ENCODE measurements around the gene CFAP74. TPM values are rescaled to one million over a fixed set of nuclear protein-coding genes. Genes with fewer than 3 reads are reported as not detected.

The CFAP74 gene
- total and polyA plus RNA-seq, 2 of the 13 experiments (the other 11 are each of a cell fraction or from before 2014, with no cell fraction given): 0.27 to 0.62 TPM

GRCh38 chr1:1924386-1924785 is 79.2 kb downstream of the CFAP74 start:
- ATAC-seq: no peak
- in situ Hi-C loops (cut with HindIII; ENCODE audit: extremely low pct_ligation_motif_present, low pct_unique_long_range_greater_than_20kb): no loop called here

More at GRCh38 chr1:1924386-1924785, 79.2 kb downstream of the CFAP74 start:
- H4K20me1 ChIP-seq (ENCODE audit: insufficient read depth, low read length): no peaks in the 10 kb centered on the region
- peaks cover 26 to 47% of the 10 kb centered on the region in 2 experiments; a peak in 4 of 5 replicates for H3K27me3 ChIP-seq (ENCODE audit: control insufficient read depth in 1 of 2, insufficient read depth in 2 of 2, low read length in 2 of 2)
- H3K9ac ChIP-seq (ENCODE audit: insufficient read depth, low read depth, low read length): no peak overlapping the region
- H3K79me2 ChIP-seq (ENCODE audit: insufficient read depth, low read length): no peaks in the 10 kb centered on the region
- FAIRE-seq (no peak), DNase-seq (ENCODE audit: low spot score) (no peak)
- intact Hi-C loops (cut with micrococcal nuclease; ENCODE audit: unreplicated experiment): no loop called here
- no TSS peak for BruUV-seq (replicated peaks)
- ChIA-PET POLR2A (interaction anchor here (1.5 to 3.3 kb wide), 2 partner anchors 15 to 18 kb away, joined by 13 to 55 read pairs; no protein-coding TSS in a partner anchor), CTCF (ENCODE audit: low intra/inter-chr PET ratio, low total read pairs) (no interaction called here)
- TF ChIP-seq ZNF780A (CRISPR knock-in tag; IDR thresholded peaks at IDR 0.05) (no peak), SALL1 (CRISPR knock-in tag; IDR thresholded peaks at IDR 0.05) (peak; percentile 22; the same call in 1 of the 2 replicates), RELA (CRISPR knock-in tag; IDR thresholded peaks at IDR 0.05) (no peak), ZNF276 (CRISPR knock-in tag; IDR thresholded peaks at IDR 0.05; ENCODE audit: low read depth) (no peak), SMYD3 (CRISPR knock-in tag; IDR thresholded peaks at IDR 0.05) (no peak), RARG (CRISPR knock-in tag; IDR thresholded peaks at IDR 0.05; ENCODE audit: low read depth) (no peak), ZNF280B (CRISPR knock-in tag; IDR thresholded peaks at IDR 0.05; ENCODE audit: borderline replicate concordance) (0 out of 2 replicates have a peak, but pooled peaks have one; percentile 22)
- H3K27ac ChIP-seq (ENCODE audit: extremely low read length, insufficient read depth, low read length): no peak overlapping the region
- peak overlapping the region; percentile 29; the same call in 1 of the 2 replicates for H3K4me2 ChIP-seq (ENCODE audit: low read depth, low read length)
- no peaks in the 10 kb centered on the region for H3K36me3 ChIP-seq (replicated peaks in 1 of 2; ENCODE audit: control insufficient read depth in 1 of 2, insufficient read depth in 2 of 2, low read length in 2 of 2)
- H2AFZ ChIP-seq (ENCODE audit: low read length): no peak overlapping the region
- H3K4me1 ChIP-seq (ENCODE audit: insufficient read depth, low read length): peaks cover 62% of the 10 kb centered on the region
- no peaks in the 10 kb centered on the region for H3K9me3 ChIP-seq (ENCODE audit: low read length)
- WGBS (ENCODE audit: low lambda C conversion rate): 22% methylated on average over 6 of the region's 18 CpGs
- no peak overlapping the region; a peak in 1 of 6 replicates for H3K4me3 ChIP-seq (replicated peaks in 1 of 3; ENCODE audit: insufficient read depth in 1 of 3, low read depth in 2 of 3, low read length in 3 of 3)

All from HepG2 (cell line).